A549 (cell line): ENCODE results near the gene HNRNPA3. TPM values are rescaled to one million over a fixed set of nuclear protein-coding genes. Genes with fewer than 3 reads are reported as not detected.
A peak's percentile ranks its signal among the peaks of the same experiment; 100 is the strongest.

Experiments
- ATAC-seq, 2 experiments: fragments of 200-7000 bp in 1 of 2; fragments of >200 bp in 1 of 2; cut with Nextera tagmentation in 1 of 2; cut with Tn5 transposase in 1 of 2; 3 replicates each; pipeline versions ENCODE4 v1.8.0 to v1.9.1; 2018 to 2020; ENCODE audit warnings: mild to moderate bottlenecking in 1 of 2, moderate library complexity in 1 of 2
- CTCF ChIA-PET: fragments of 300-600 bp; sonication (Branson Sonifier 250); formaldehyde crosslinking; extraction: SDS; loops from one replicate; lab custom pipeline; 2021; ENCODE audit warnings: antibody characterized with exemption, inconsistent platforms; lab: Yijun Ruan, JAX
- POLR2A ChIA-PET: fragments of 350-600 bp; formaldehyde crosslinking; extraction: SDS; loops from one replicate; lab custom pipeline; 2021; ENCODE audit warnings: antibody characterized with exemption, inconsistent platforms; lab: Yijun Ruan, JAX
- DNase-seq, 2 experiments: peaks; one replicate each; pipeline versions ENCODE4 v3.0.0 to v3.0.0-alpha.2; 2011 to 2016; ENCODE audit warnings: low read depth in 1 of 2, low spot score in 1 of 2
- FAIRE-seq: peaks from 2 replicates; lab custom pipeline; 2011; peaks lifted over from hg19 to GRCh38; lab: Jason Lieb, UNC
- H3K27ac ChIP-seq, 2 experiments: fragments of >200 bp; sonication (Bioruptor Twin); formaldehyde crosslinking; 3 replicates each; pipeline ENCODE4 v1.5.1; 2016 to 2017
- H3K4me1 ChIP-seq: fragments of >200 bp; sonication (Bioruptor Twin); formaldehyde crosslinking; 3 replicates; pipeline ENCODE4 v1.6.1; 2016
- H3K4me2 ChIP-seq: fragments of >200 bp; sonication (Bioruptor Twin); formaldehyde crosslinking; 3 replicates; pipeline ENCODE4 v1.6.1; 2016
- H3K4me3 ChIP-seq: fragments of >200 bp; sonication (Bioruptor Twin); formaldehyde crosslinking; 3 replicates; pipeline ENCODE4 v1.5.1; 2016
- H3K9me3 ChIP-seq: fragments of >200 bp; sonication (Bioruptor Twin); formaldehyde crosslinking; 3 replicates; pipeline ENCODE4 v1.6.1; 2016
- BCL3 ChIP-seq: fragments of >200 bp; sonication (Bioruptor Twin); formaldehyde crosslinking; IDR thresholded peaks from 3 replicates; pipeline ENCODE4 v1.6.1; 2016
- BHLHE40 ChIP-seq: IDR thresholded peaks from 2 replicates; pipeline ENCODE4 v1.6.1; 2012; ENCODE audit warnings: low read depth, low read length, inconsistent platforms
- CHD4 ChIP-seq: fragments of 200-600 bp; sonication (generic); IDR thresholded peaks from 2 replicates; pipeline ENCODE4 v1.6.1; 2016; ENCODE audit warnings: antibody characterized with exemption, mild to moderate bottlenecking, borderline replicate concordance
- EP300 ChIP-seq, 2 experiments: fragments of >200 bp; sonication (Bioruptor Twin); formaldehyde crosslinking; IDR thresholded peaks; 2 replicates in 1 of 2; 3 replicates in 1 of 2; pipeline ENCODE4 v1.6.1; 2016 to 2017
- FOSB ChIP-seq: fragments of 250-450 bp; sonication (Bioruptor Pico); IDR thresholded peaks from 2 replicates; pipeline ENCODE4 v1.5.0; 2020; ENCODE audit warnings: mild to moderate bottlenecking, moderate library complexity
- FOSL2 ChIP-seq, 2 experiments: fragments of 450-650 bp in 1 of 2; fragments of >200 bp in 1 of 2; sonication (Bioruptor Twin) in 1 of 2; formaldehyde crosslinking; IDR thresholded peaks; 2 replicates each; pipeline versions ENCODE4 v1.5.0 to v1.6.1; 2016 to 2020; ENCODE audit warnings: mild to moderate bottlenecking in 1 of 2, moderate library complexity in 1 of 2
- FOXS1 ChIP-seq: fragments of 250-450 bp; sonication (Bioruptor Pico); IDR thresholded peaks from 2 replicates; pipeline ENCODE4 v1.5.0; 2020; ENCODE audit warnings: mild to moderate bottlenecking, moderate library complexity
- GATA3 ChIP-seq: IDR thresholded peaks from 2 replicates; pipeline ENCODE4 v1.6.1; 2012; ENCODE audit warnings: borderline replicate concordance
- HES2 ChIP-seq: fragments of >200 bp; sonication (Bioruptor Twin); formaldehyde crosslinking; IDR thresholded peaks from 2 replicates; pipeline ENCODE4 v1.6.1; 2016
- HOXA7 ChIP-seq: fragments of 250-450 bp; sonication (Bioruptor Pico); IDR thresholded peaks from 2 replicates; pipeline ENCODE4 v1.5.0; 2020; ENCODE audit warnings: mild to moderate bottlenecking, moderate library complexity
- HOXB13 ChIP-seq: fragments of 250-450 bp; sonication (Bioruptor Pico); IDR thresholded peaks from 2 replicates; pipeline ENCODE4 v1.5.0; 2020; ENCODE audit warnings: low read depth, mild to moderate bottlenecking, moderate library complexity
- JUN ChIP-seq, 2 experiments: fragments of >200 bp; sonication (Bioruptor Twin); formaldehyde crosslinking; IDR thresholded peaks; 2 replicates in 1 of 2; 3 replicates in 1 of 2; pipeline ENCODE4 v1.6.1; 2016 to 2017
- JUNB ChIP-seq: fragments of >200 bp; sonication (Bioruptor Twin); formaldehyde crosslinking; IDR thresholded peaks from 2 replicates; pipeline ENCODE4 v1.6.1; 2016
- KDM1A ChIP-seq: fragments of 200-600 bp; sonication (generic); IDR thresholded peaks from 2 replicates; pipeline ENCODE4 v1.6.1; 2016; ENCODE audit warnings: low read depth, mild to moderate bottlenecking
- MAFK ChIP-seq: fragments of 450-650 bp; IDR thresholded peaks from 2 replicates; pipeline ENCODE4 v1.6.1; 2014; ENCODE audit not compliant: partially characterized antibody
- MAZ ChIP-seq: fragments of 150-350 bp; IDR thresholded peaks from 2 replicates; pipeline ENCODE4 v1.6.1; 2014; ENCODE audit warnings: antibody characterized with exemption, low read depth, low read length, borderline replicate concordance
- NFE2L2 ChIP-seq: fragments of 150-350 bp; conservative IDR thresholded peaks from 2 replicates; pipeline ENCODE4 v1.6.1; 2014; ENCODE audit warnings: low read length
- NR3C1 ChIP-seq: fragments of >200 bp; sonication (Bioruptor Twin); formaldehyde crosslinking; IDR thresholded peaks from 3 replicates; pipeline ENCODE4 v1.6.1; 2017
- POLR2AphosphoS2 ChIP-seq: conservative IDR thresholded peaks from 2 replicates; pipeline ENCODE4 v1.6.1; 2012; ENCODE audit warnings: low read length, improper control_type of control experiment, inconsistent platforms
- RAD21 ChIP-seq, 2 experiments: fragments of >200 bp in 1 of 2; sonication (Bioruptor Twin) in 1 of 2; formaldehyde crosslinking in 1 of 2; IDR thresholded peaks in 1 of 2; conservative IDR thresholded peaks in 1 of 2; 2 replicates in 1 of 2; 3 replicates in 1 of 2; pipeline ENCODE4 v1.6.1; 2012 to 2018; ENCODE audit warnings: inconsistent platforms in 1 of 2
- RCOR1 ChIP-seq: fragments of 150-350 bp; IDR thresholded peaks from 2 replicates; pipeline ENCODE4 v1.6.1; 2014; ENCODE audit warnings: antibody characterized with exemption, low read length, low read depth
- RFX5 ChIP-seq: fragments of 450-650 bp; IDR thresholded peaks from 2 replicates; pipeline ENCODE4 v1.7.1; 2014; ENCODE audit warnings: antibody characterized with exemption, mild to moderate bottlenecking, moderate library complexity
- SREBF2 ChIP-seq: fragments of 450-650 bp; IDR thresholded peaks from 2 replicates; pipeline ENCODE4 v1.6.1; 2014; ENCODE audit warnings: mild to moderate bottlenecking, moderate library complexity
- TFCP2L1 ChIP-seq: fragments of 250-450 bp; sonication (Bioruptor Pico); IDR thresholded peaks from 2 replicates; pipeline ENCODE4 v1.5.0; 2021; ENCODE audit warnings: mild to moderate bottlenecking
- USF2 ChIP-seq: fragments of 450-650 bp; IDR thresholded peaks from 2 replicates; pipeline ENCODE4 v1.6.1; 2014; ENCODE audit warnings: antibody characterized with exemption
- ZC3H11A ChIP-seq: fragments of 450-650 bp; IDR thresholded peaks from 2 replicates; pipeline ENCODE4 v1.6.1; 2014; ENCODE audit warnings: antibody characterized with exemption, mild to moderate bottlenecking
- ZNF302 ChIP-seq: fragments of 250-450 bp; sonication (Bioruptor Pico); IDR thresholded peaks from 2 replicates; pipeline ENCODE4 v1.9.0; 2021; ENCODE audit warnings: inconsistent platforms, mild to moderate bottlenecking, moderate library complexity
- WGBS: methylation state at CpG from one replicate; pipeline ENCODE4 v1.1.6; 2017; ENCODE audit errors: missing lambda C conversion rate; 5-methylcytosine and 5-hydroxymethylcytosine counted together
- polyA plus RNA-seq, 4 experiments: library from polyadenylated mRNA; depleted of rRNA in 3 of 4; stranded (reverse); fragments of >200 nt; fragmentation: RNase III in 1 of 4; extraction: RNeasy Plus Mini Kit Qiagen cat#74134 plus additional on column Dnase treatment in 1 of 4; gene quantifications; 2 replicates in 3 of 4; 3 replicates in 1 of 4; pipeline ENCODE4 v1.2.3, GENCODE V29; 2011 to 2017

HNRNPA3 gene
- polyA plus RNA-seq, 2 of the 4 experiments (the other 2 are of a cell fraction) = 357 to 755 TPM

- TF ChIP-seq HOXA7 (CRISPR knock-in tag) = peak; percentile 29; the same call in 1 of the 2 replicates
- no peak for TF ChIP-seq FOSL2 (IDR thresholded peaks at IDR 0.05)
- TF ChIP-seq FOSL2 (CRISPR knock-in tag; IDR thresholded peaks at IDR 0.05) = no peak
- TF ChIP-seq SREBF2 = no peak
- TF ChIP-seq NFE2L2 = no peak
- no peak for TF ChIP-seq BHLHE40
- no peak for TF ChIP-seq MAZ
- TF ChIP-seq FOXS1 (CRISPR knock-in tag) = no peak
- no peak for TF ChIP-seq NR3C1
- TF ChIP-seq CHD4 = 0 out of 2 replicates have a peak, but pooled peaks have one; percentile 52
- TF ChIP-seq USF2 = no peak
- no peak for TF ChIP-seq EP300 (IDR thresholded peaks at IDR 0.05)
- no peak for TF ChIP-seq JUNB
- no peak for TF ChIP-seq ZNF302 (CRISPR knock-in tag)
- no peak for TF ChIP-seq HES2
- TF ChIP-seq RAD21 (conservative IDR thresholded peaks at IDR 0.05 in 1 of 2, IDR thresholded peaks at IDR 0.05 in 1 of 2) = no peak
- TF ChIP-seq KDM1A = peak; percentile 86; the same call in 1 of the 2 replicates
- TF ChIP-seq RFX5 = no peak
- no peak for TF ChIP-seq TFCP2L1
- 0 out of 2 replicates have a peak, but pooled peaks have one; percentile 39 for TF ChIP-seq FOSB (CRISPR knock-in tag)
- no peak for TF ChIP-seq POLR2AphosphoS2
- peak; percentile 82; the same call in 1 of the 2 replicates for TF ChIP-seq RCOR1
- no peak for TF ChIP-seq ZC3H11A
- Histone ChIP-seq H3K9me3 (peaks cover 6% of the 10 kb centered on the region; the same call in 1 of the 3 replicates), H3K4me1 (peaks cover 54% of the 10 kb centered on the region), H3K4me3 (no peak overlapping the region), H3K4me2 (no peak overlapping the region), H3K27ac (no peak overlapping the region)
- POLR2A ChIA-PET = no interaction called here
- 92% methylated on average over 2 of the region's 2 CpGs for WGBS
- ATAC-seq (no peak), DNase-seq (no peak), FAIRE-seq (no peak)
- CTCF ChIA-PET = interaction anchor here (1.6 kb wide), 1 partner anchor 97 kb away, joined by 3 read pairs; no protein-coding TSS in a partner anchor
Observed at GRCh38 chr2:177258059-177258458, 45.5 kb downstream of the HNRNPA3 start.

- Histone ChIP-seq H3K4me3 (peak overlapping the region; percentile 92), H3K4me2 (peak overlapping the region; percentile 88), H3K9me3 (peaks cover 6% of the 10 kb centered on the region; the same call in 1 of the 3 replicates), H3K4me1 (peaks cover 31% of the 10 kb centered on the region), H3K27ac (peak overlapping the region in 1 of 2 experiments; percentile 80; a peak in 3 of 6 replicates)
- ATAC-seq (no peak), FAIRE-seq (no peak), DNase-seq (no peak)
- CTCF ChIA-PET = interaction anchor here (0.7 to 12.5 kb wide), 3 partner anchors 66 to 1180 kb away, joined by 3 to 123 read pairs (median 3); no protein-coding TSS in a partner anchor
- WGBS = 89% methylated on average over 1 of the region's 1 CpG
- POLR2A ChIA-PET = interaction anchor here (0.8 to 1.2 kb wide), 3 partner anchors 15 to 95 kb away, joined by 3 to 6 read pairs (median 3); no protein-coding TSS in a partner anchor
- no peak for TF ChIP-seq BCL3
- 0 out of 2 replicates have a peak, but pooled peaks have one; percentile 34 for TF ChIP-seq HOXA7 (CRISPR knock-in tag)
- TF ChIP-seq POLR2AphosphoS2 = 0 out of 2 replicates have a peak, but pooled peaks have one; percentile 64
- no peak for TF ChIP-seq USF2
- TF ChIP-seq ZC3H11A = no peak
- TF ChIP-seq RAD21 (conservative IDR thresholded peaks at IDR 0.05 in 1 of 2, IDR thresholded peaks at IDR 0.05 in 1 of 2) = no peak
- TF ChIP-seq MAFK = no peak
- TF ChIP-seq GATA3 = no peak
- TF ChIP-seq KDM1A = no peak
- no peak for TF ChIP-seq JUN (IDR thresholded peaks at IDR 0.05)
- TF ChIP-seq HOXB13 (CRISPR knock-in tag) = no peak
- no peak for TF ChIP-seq TFCP2L1
Observed at GRCh38 chr2:177260379-177260778, 47.8 kb downstream of the HNRNPA3 start.
